Measurements from ENCODE around the gene XYLT1. TPM values are rescaled to one million over a fixed set of nuclear protein-coding genes. Genes with fewer than 3 reads are reported as not detected.

Gene XYLT1
- total and polyA plus RNA-seq, 10 of the 15 experiments (the other 5 are each of a cell fraction or from before 2014, with no cell fraction given): 0.88 to 14.8 (median 5.8) TPM

- no peak for TF ChIP-seq REST (IDR thresholded peaks at IDR 0.05; ENCODE audit: low read depth, low read length)
- peak; percentile 70 for TF ChIP-seq EED (IDR thresholded peaks at IDR 0.05; ENCODE audit: low read depth)
- TF ChIP-seq ATF7 (IDR thresholded peaks at IDR 0.05; ENCODE audit: low read depth): peak; percentile 82
- no peak for TF ChIP-seq NFXL1 (IDR thresholded peaks at IDR 0.05; ENCODE audit: borderline replicate concordance)
- TF ChIP-seq IRF4 (IDR thresholded peaks at IDR 0.05; ENCODE audit: low read depth, low read length): peak; percentile 72; the same call in 1 of the 2 replicates
- TF ChIP-seq RB1 (IDR thresholded peaks at IDR 0.05; ENCODE audit: borderline replicate concordance): peak; percentile 89; the same call in 1 of the 2 replicates
- peak; percentile 7; the same call in 1 of the 2 replicates for TF ChIP-seq ZNF687 (IDR thresholded peaks at IDR 0.05)
- TF ChIP-seq BACH1 (IDR thresholded peaks at IDR 0.05; ENCODE audit: borderline replicate concordance): peak; percentile 87; the same call in 1 of the 2 replicates
- peak; percentile 81; the same call in 1 of the 2 replicates for TF ChIP-seq NFIC (IDR thresholded peaks at IDR 0.05; ENCODE audit: low read depth, low read length)
- TF ChIP-seq KLF5 (IDR thresholded peaks at IDR 0.05; ENCODE audit: partially characterized antibody): peak; percentile 70
These were observed 399.7 kb downstream of the XYLT1 start (continued) for GRCh38 chr16:17070882-17071592.

Measured in GM12878 (cell line).